Ishikawa (cell line): ENCODE measurements around the gene DPT.

Experiments used
- CEBPB ChIP-seq: IDR thresholded peaks from 2 replicates; pipeline ENCODE4 v1.6.1; 2012
- CREB1 ChIP-seq: IDR thresholded peaks from 2 replicates; pipeline ENCODE4 v1.6.1; 2012; ENCODE audit warnings: low read depth
- EGR1 ChIP-seq: IDR thresholded peaks from 2 replicates; pipeline ENCODE4 v1.6.1; 2012
- EP300 ChIP-seq: IDR thresholded peaks from 2 replicates; pipeline ENCODE4 v1.6.1; 2012; ENCODE audit warnings: borderline replicate concordance
- FOXM1 ChIP-seq: IDR thresholded peaks from 2 replicates; pipeline ENCODE4 v1.6.1; 2012; ENCODE audit warnings: low read depth, borderline replicate concordance
- NFIC ChIP-seq: IDR thresholded peaks from 2 replicates; pipeline ENCODE4 v1.6.1; 2012
- RAD21 ChIP-seq: IDR thresholded peaks from 2 replicates; pipeline ENCODE4 v1.6.1; 2012; ENCODE audit warnings: low read depth
- TAF1 ChIP-seq: IDR thresholded peaks from 2 replicates; pipeline ENCODE4 v1.6.1; 2012; ENCODE audit warnings: low read depth, mild to moderate bottlenecking
- TCF12 ChIP-seq: IDR thresholded peaks from 2 replicates; pipeline ENCODE4 v1.6.1; 2012; ENCODE audit warnings: low read depth
- TEAD4 ChIP-seq: IDR thresholded peaks from 2 replicates; pipeline ENCODE4 v1.6.1; 2012
- YY1 ChIP-seq: IDR thresholded peaks from 2 replicates; pipeline ENCODE4 v1.6.1; 2012; ENCODE audit warnings: low read depth
- ZBTB7A ChIP-seq: IDR thresholded peaks from 2 replicates; pipeline ENCODE4 v1.6.1; 2012; ENCODE audit warnings: low read depth
- TF ChIP-seq, protein P1 (sequence below): IDR thresholded peaks from 2 replicates; pipeline ENCODE4 v1.6.1; 2012
- TF ChIP-seq, protein P2 (sequence below): IDR thresholded peaks from 2 replicates; pipeline ENCODE4 v1.6.1; 2012
- TF ChIP-seq, protein P3 (sequence below): IDR thresholded peaks from 2 replicates; pipeline ENCODE4 v1.6.1; 2012; ENCODE audit warnings: low read depth, mild to moderate bottlenecking

Gene DPT

DNA sequence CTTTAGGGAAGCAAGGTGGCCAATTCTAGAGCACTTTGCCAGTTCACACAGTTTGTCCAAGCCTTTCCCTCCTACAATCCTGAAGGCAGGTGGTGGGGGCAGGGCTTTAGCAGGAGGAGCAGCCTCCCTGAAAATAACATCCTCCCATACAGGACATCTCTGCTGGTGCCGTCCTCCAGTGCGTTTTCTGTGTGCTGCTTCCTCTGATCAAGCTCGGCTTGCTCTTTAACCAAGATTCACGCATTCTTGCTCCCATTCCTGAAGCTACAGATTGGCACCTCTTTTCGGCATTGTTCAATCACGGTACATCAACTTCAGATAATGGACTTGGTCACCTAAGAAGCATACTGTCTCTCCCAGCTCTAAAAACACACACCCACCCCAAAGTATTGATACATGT, 7.5 kb upstream of the DPT start:
- TF ChIP-seq, protein P1, sequence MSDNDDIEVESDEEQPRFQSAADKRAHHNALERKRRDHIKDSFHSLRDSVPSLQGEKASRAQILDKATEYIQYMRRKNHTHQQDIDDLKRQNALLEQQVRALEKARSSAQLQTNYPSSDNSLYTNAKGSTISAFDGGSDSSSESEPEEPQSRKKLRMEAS, result no peak
- TF ChIP-seq TCF12, result no peak
- no peak for TF ChIP-seq NFIC
- no peak for TF ChIP-seq FOXM1
- TF ChIP-seq, protein P2, sequence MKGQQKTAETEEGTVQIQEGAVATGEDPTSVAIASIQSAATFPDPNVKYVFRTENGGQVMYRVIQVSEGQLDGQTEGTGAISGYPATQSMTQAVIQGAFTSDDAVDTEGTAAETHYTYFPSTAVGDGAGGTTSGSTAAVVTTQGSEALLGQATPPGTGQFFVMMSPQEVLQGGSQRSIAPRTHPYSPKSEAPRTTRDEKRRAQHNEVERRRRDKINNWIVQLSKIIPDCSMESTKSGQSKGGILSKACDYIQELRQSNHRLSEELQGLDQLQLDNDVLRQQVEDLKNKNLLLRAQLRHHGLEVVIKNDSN, result no peak
- TF ChIP-seq YY1, result no peak
- TF ChIP-seq CREB1, result no peak
- TF ChIP-seq TAF1, result no peak
- no peak for TF ChIP-seq RAD21
- TF ChIP-seq, protein P3, sequence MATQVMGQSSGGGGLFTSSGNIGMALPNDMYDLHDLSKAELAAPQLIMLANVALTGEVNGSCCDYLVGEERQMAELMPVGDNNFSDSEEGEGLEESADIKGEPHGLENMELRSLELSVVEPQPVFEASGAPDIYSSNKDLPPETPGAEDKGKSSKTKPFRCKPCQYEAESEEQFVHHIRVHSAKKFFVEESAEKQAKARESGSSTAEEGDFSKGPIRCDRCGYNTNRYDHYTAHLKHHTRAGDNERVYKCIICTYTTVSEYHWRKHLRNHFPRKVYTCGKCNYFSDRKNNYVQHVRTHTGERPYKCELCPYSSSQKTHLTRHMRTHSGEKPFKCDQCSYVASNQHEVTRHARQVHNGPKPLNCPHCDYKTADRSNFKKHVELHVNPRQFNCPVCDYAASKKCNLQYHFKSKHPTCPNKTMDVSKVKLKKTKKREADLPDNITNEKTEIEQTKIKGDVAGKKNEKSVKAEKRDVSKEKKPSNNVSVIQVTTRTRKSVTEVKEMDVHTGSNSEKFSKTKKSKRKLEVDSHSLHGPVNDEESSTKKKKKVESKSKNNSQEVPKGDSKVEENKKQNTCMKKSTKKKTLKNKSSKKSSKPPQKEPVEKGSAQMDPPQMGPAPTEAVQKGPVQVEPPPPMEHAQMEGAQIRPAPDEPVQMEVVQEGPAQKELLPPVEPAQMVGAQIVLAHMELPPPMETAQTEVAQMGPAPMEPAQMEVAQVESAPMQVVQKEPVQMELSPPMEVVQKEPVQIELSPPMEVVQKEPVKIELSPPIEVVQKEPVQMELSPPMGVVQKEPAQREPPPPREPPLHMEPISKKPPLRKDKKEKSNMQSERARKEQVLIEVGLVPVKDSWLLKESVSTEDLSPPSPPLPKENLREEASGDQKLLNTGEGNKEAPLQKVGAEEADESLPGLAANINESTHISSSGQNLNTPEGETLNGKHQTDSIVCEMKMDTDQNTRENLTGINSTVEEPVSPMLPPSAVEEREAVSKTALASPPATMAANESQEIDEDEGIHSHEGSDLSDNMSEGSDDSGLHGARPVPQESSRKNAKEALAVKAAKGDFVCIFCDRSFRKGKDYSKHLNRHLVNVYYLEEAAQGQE, result no peak

DNA sequence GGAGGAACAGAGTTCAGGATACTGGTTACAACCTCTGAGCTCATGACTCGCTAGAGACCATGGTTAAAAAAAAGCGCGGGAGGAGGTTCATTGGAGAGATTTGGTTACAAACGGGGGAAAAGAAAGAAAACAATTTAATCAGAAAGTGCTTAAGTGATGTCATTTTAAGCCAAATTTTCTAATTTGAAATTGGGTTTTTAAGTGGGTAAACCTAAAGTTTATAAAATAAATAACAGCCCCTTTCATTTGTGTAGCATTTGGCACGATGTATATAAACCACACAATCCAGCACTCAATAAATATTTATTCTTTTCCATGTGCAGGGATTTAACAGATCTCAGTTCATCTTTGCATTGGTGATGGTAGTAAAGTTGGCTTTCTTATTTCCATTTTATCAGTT, 7.0 kb upstream of the DPT start:
- TF ChIP-seq TCF12, result no peak
- no peak for TF ChIP-seq NFIC
- TF ChIP-seq EGR1, result no peak
- TF ChIP-seq, protein P1, result no peak

DNA sequence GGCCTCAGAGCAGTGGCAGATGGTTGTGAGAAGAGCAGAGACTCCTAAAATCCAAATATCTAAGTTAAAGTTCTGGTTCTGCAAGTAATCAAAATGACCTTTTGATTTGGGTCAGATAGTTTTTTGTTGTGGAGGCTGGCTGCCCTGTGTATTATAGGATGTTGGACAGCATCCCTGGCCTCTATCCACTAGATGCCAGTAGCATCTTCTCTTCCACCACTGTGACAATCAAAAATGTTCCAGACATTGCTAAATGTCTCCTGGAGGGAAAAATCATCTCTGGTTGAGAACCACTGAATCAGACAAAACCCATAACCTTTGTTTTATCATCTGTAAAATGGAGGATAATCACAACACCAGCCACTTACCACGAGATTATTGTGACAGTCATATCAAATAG, 5.9 kb upstream of the DPT start:
- no peak for TF ChIP-seq CREB1
- no peak for TF ChIP-seq CEBPB
- no peak for TF ChIP-seq ZBTB7A
- TF ChIP-seq, protein P2, result no peak
- TF ChIP-seq RAD21, result no peak
- no peak for TF ChIP-seq YY1
- no peak for TF ChIP-seq FOXM1
- TF ChIP-seq, protein P3, result no peak
- TF ChIP-seq TEAD4, result no peak
- no peak for TF ChIP-seq TAF1

DNA sequence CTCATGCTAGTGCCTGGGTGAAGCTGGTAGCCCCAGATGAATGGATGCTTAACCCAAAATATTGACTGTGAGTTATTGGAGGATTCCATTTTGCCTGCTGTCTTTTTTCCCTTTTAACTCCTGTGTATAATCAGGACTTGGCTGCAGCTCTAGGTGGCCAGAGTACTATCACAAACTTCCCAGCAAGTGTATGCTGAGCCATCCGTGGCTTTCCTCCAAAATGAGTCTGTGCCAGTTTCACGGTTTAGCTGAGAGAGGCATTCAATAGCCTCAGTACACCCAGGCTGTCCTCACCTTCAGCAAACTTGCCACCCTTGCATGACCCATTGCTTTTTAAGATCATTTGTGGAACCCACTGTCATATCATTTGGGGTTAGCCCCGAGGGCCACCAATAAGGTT, 5.3 kb upstream of the DPT start:
- TF ChIP-seq, protein P1, result no peak

DNA sequence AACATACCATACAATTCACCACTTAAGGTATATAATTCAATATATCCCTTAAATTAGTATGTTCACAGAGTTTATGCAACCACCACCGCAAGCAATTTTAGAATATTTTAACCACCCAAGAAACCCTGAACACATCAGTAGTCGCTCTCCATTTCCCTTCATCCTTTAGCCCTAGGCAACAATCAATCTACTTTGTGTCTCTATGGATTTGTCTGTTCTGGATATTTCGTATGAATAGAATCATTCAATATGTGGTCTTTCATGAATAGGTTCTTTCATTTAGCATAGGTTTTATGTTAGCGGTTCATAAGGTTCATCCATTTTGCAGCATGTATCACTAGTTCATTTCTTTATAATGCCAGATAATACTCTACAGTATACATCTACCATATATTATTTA, 4.2 kb upstream of the DPT start:
- TF ChIP-seq, protein P3, result no peak
- TF ChIP-seq RAD21 (no peak), CREB1 (no peak), EP300 (no peak), YY1 (no peak), ZBTB7A (no peak), TCF12 (no peak), TEAD4 (no peak)
- TF ChIP-seq, protein P2, result no peak
